NCI-H1092 treated with DMSO at 0.1 percent for 48 hours (cell line): ENCODE measurements around the gene TRPM1.

Source experiments
- DNase-seq: peaks from one replicate; lab custom pipeline; 2025; lab: John Stamatoyannopoulos, UW

TRPM1 gene

DNA sequence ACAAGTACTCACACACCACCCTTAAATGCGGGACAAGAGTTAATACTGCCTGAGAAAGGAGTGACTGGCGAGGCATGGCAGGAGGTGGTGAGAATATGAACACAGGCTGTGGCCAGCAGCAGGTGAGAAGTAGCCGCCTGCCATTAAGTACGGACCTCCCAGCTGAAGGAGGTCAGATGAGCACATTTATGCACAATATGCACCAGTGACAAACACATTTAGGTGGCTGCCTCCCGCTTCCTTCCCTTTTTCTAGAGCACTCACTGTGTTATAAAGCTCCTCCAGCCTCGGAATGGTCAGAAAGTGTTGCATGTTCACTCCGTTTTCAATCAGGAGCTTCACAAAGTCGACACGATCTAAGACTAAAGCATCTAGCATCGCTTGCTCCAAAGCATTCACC, 52.4 kb downstream of the TRPM1 start:
- no peak for DNase-seq

DNA sequence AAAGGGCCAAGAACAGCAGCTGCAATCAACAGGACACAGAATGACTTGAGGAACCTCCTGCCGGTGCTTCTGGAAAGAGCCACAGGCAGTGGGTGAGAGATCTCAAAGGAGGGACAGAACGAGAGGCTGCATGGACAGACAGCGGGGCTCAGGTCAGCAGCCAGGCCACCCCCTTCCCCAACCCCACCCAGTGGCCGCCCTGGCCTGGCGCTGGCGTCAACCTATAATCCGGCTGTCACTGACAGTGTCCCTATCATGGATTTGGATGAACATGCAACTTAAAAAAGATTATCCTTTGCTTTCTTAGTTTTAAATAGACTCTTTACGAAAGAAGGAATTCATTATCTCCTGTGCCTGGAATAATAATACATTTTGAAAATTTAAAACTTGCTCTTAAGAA, 54.1 kb downstream of the TRPM1 start:
- no peak for DNase-seq

DNA sequence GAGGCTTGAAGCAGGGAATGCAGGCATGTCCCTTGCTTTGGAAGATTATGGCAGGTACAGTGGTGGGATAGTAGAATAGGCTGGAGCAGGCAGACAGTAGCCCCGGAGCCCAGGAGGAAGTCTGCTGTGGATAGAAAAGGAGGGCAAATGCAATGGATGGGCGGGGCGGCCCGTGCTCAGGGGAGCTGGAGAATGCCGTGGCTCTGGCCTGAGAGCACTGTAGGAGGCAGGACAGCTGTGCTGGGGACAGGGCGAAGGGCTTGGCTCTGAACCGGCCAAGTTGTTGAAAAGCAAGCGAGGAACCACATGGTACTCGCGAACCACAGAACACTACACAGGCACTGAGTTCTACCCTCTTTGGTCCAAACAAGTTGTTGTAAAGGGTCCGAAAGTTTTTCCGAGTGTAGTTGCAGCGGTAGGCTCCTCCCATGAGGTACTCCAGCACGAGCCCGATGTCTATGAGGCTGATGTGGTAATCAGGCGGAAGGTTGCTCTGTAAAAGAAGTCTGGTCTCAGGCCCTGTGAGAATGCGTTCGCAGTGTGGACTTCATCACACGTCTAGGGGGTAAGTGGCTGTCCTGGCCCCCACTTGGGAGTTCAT, 54.7 kb downstream of the TRPM1 start:
- no peak for DNase-seq

DNA sequence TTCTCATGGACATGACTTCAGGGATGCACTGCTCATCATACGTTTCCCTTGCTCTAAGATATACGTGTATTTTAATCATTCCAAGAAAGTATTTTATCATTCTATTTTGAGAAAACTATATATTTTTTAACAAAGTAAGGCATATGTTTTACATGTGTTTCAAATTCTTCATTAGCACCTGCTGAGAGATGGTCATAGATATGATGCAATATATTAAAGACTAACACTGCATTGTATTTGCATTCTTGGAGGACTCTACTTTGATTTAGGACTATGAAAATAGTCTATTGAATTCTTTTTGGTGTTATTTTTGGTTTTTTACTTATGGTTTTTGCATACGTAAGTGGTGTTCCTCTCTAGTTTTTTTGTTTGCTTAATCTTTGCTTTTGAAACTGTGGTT, 55.9 kb downstream of the TRPM1 start:
- DNase-seq: no peak

DNA sequence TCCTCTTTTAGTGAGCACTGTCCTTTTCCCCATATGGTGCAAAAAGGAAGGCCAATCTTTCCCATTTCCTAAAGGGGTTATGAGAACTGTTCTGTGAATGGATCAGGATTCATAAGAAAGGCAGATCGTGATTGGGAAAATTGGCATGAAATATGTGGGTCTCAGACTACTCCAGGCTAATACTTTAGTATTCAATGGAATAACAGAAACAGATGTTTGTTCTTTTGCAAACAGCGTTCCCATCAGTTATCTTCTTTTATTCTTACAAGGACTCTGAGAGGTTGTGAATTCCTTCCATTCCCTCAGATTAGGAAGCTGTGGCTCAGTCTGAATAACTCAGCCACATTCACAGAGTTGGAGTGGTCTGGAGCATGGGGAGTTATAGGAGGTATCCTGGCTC, 58.8 kb downstream of the TRPM1 start:
- DNase-seq: no peak

DNA sequence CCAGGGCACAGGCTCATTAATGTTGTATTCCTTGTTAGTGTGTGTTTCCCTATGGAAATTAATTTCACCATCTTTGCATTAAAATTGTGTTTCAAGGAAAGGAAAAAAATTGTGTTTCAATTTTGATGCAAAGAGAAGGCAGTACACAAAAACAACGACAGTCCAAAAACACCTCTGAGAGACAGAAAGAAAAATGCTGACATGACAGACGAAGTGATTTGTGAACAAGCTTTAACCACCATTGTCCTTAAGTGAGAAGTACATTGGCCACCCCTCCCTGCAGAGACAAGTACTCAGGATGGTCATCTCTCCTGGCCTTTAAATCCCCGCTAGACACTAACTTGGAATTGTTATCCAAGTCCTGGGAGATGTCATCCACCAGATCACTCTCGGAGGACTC, 59.9 kb downstream of the TRPM1 start:
- DNase-seq: no peak

DNA sequence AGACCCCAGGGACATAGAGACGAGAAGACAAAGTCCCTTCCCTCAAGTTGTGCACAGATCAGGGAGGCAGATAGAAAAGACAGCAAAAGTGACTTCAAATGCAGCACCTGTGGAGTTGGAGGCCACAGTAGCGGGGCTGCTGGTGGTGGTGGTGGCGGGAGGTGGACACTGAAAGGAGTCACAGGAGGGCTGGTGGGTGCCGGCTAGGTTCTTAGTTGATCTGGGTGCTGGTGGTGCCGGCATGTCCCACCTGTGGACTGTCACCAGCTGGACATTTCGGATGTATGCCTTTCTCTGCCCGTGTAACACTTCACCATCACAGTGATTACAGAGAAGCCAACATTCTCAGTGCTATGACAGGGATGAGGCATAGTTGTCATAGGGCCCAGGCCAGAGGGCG, 60.9 kb downstream of the TRPM1 start:
- no peak for DNase-seq

DNA sequence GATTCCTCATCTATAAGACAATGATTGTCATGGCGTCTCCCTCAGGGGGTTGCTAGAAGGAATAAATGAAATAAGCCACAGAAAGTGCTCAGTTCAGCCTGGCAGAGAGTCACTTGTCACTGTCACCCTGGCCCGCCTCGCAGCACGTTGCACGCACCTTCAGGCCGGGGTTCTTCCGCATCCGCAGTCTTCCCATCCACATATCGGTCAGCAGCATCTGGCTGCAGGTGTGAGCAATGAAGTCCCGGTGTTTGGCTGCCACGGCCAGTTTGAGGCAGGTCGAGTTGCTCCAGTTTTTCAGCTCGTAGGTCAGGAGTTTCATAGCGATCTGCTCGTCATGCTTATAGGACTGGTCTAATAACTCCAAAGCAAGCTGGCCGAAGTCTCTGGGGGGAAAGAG, 61.6 kb downstream of the TRPM1 start:
- no peak for DNase-seq

DNA sequence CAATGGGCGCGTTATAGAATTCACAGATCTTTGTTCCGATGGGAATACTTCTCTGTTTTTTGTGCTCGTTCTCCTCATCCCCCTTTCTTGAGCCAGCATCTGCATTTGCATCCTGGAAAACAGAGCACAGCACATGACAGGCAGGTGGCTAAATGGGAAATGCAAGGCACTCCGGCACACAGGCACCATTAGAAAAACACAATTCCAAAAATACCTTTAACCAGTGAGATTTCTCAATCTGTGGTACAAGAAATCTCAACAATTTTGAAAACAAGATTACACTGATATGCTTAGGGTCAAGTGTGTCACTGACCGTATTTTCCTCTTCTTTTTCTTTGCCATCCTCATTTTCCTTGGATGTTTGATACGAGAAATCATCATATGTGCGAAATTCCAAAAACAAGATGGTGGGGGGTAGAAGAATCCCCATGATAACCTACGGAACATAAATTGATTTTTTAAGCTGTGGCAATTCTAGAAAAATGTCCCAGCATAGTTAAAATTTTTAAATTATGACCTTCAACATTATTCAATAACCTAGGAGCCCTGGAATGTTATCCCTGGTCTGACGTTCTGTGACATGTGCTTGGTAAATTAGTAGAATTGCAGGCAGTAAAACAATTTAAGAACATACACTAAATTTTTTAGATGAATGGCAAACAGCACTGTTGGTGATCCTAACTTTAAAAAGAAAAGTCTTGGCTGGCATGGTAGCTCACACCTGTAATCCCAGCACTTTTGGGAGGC, 63.6 kb downstream of the TRPM1 start:
- DNase-seq: no peak

DNA sequence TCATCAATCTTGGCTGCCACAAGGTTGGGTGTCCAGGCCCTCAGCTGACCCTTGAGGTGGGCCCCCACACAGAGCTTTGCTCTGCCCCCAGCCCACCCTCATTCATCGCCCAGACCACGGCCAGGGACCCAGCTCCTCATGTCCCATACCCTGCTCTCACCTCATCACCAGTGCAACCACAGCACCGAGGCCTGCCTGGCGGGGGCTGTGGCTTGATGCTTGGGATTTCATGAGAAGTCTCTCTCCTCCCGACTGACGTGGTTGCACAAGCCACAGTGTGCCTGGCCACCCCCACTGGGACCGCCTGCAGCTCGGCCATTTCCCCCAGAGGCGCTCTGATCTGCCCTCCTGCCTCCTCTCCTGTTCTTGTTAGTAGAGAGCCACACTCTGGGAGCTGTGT, 64.7 kb downstream of the TRPM1 start:
- no peak for DNase-seq

DNA sequence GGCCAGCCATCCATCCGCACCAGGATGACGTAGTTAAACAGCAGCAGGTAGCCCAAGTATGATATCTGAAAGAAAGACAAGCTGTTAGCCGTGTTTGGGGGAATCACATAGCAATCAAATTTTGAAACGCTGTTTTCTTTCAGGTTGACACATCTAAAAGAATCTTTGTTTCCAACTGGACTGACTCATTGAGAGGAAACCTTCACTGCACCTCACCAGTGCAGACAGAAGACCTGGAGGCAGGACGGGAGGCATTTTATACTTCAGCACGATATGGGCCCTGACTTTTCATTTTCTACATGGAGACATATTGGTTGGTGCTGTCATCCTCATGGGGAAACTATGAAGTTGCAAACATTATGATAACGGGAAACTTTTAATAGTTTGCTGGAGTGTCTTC, 65.9 kb downstream of the TRPM1 start:
- DNase-seq: no peak

DNA sequence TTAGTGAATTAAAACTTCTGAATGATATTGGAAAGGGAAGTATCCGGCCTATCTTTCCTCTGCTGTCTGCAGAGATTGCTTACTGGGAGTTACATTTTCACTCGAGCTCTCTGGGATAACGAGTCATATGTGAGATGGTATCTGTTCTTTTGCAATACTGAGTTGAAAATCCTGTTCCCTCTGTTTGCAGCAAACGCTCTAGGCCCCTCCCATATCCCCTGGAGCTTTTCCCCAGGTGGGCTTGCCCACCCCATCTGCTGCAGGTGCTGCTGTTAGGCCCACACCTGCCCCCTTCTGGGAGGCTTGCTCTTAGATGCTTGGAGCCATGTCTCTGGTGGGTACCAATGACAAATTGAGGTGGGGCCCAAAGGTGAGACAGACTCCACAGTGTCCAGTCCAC, 67.4 kb downstream of the TRPM1 start:
- DNase-seq: no peak

DNA sequence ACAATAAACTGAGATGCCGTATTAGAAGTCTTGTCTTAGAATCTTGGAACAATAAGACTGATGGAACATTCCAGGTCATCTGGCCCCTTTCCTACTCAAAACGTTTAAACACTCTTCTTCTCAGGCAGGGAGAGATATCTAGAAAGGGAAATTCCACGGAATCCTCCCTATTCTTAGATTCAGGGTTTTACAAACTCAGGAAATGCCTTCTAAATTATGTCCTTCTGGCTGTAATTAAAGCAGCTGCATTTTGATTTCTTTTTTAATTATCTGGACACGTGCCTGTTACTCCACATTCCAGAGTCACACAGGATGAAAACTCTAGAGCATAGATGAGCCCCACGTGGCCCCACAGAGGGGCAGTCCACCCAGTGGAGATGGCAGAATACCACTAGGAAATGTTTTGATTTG, 68.6 kb downstream of the TRPM1 start:
- DNase-seq: no peak

DNA sequence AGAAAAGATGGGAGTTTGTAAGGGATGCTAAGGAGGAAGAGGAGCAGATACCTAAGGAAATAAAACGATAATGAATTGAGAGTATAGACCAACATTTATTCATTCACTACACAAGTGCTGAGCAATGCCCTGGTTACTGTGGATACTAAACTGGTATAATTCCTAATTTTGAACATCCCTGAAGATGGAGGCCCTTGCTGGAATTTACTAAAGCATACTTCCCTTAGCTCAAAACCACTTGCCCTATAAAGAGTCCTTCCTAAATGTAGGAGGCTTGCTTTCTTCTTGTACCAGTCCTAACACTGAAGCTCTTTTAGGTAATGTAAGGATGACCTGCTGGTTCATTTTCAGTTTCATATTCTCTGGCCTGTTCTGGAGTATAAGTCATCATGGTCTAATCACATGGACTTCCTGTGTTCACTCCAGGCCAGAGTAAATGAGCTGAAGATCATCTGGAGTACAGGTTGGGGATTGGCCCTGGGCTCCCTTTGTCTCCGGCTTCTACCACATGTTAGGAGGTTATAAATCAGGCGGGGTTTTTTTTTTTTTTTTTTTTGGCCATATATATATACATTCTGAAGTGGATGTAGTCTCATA, 70.0 kb downstream of the TRPM1 start:
- DNase-seq: no peak

DNA sequence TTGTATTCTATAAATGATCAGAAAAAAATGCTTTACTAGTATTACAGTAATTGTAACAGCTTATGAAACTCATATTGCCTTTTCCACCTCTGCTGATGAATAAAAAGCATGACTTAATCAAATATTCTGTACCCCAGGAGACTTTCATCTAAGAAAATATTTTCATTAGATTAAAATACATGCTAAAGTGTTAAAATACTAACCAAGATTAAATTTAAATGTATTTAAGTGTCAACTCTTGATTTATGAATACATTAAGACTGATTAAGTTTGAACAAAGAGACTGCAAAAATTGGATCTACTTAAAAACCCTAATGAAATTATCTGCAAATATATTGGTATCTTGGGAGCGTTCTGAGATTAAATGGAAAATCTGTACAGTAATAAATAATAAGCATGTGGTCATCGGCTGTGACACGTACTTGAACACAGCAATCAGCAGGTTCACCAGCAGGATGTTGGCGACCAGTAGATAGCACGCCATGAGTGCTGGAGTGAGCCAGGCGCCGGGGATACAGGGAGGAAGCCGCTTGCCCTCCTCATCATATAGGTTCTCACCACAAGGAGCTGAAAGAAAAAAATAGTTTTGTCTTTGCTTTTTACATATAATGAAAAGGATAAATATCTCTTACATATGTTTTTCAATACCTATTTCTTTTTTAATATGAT, 73.5 kb downstream of the TRPM1 start:
- no peak for DNase-seq

DNA sequence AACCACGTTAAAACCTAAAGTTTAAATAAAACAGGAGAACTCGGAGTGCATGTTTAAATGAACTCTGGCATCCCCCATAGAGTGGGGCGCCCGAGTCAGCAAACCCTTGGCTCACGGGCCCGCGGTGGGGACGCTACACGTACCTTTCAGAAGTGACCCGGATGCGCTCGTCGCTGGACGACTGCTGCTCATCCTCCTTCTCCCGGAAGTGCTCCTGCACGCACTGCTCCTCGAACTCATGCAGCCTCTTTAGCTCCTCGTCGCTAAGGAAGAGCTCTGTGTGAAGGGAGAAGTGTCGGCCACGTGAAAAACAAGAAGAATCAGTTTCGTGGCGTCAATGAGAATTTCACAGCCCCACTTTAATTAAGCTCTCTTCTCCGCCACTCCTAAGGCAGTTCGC, 75.5 kb downstream of the TRPM1 start:
- no peak for DNase-seq

DNA sequence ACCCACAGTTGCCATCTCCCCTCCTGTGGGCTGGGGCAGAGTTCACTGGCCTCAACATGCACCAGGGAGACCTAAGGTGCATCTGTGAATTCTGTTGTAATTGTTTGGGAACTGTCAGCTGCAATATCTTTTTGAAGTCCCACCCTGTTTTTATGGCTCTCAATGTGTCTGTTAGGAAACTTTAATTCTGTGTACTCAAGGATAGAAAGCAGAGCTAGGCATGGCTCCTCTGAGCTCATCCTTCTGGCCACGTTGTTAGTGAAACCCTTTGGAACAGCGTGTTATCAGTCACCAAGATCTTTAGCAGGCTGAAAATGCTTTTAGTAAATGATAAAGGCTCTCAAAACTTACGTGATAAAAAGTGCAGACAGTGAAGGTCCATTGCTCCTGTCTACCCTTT, 76.5 kb downstream of the TRPM1 start:
- no peak for DNase-seq

DNA sequence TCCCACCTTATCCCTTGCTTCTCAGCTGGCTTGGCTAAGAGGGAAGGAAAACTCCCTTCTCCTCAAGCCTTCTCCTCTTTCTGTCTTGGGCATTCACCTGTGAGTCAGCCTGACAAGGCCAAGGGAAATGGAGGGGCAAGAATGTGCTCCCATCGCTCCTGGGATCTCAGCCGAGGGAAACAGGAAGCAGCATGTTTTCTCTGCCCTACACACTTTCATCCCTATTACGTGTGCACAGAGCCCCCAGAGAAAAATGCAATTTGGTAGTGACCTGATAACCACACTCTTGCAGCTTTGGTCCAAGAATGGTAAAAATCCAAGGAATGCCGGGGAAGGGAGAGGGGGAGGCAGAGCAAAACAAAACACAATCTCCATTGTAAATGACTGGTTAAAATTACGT, 77.2 kb downstream of the TRPM1 start:
- DNase-seq: no peak

DNA sequence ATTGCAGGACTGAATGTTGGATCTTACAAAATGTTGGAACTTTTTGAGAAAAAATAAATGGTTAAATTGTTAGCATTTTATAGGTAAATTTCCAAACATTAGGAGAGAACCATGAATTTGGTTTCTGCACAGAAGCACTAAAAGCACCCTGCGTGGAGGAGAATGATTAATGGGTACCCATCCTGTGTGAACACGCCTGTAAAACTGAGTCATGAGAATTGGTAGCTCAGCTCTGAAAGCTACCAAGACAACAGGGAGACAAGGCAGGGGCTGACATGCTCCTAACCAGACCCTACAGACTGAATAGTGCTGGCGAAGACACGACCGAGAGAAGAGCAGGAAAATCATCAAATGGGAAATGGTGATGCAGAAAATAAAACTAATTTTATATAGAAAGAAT, 77.7 kb downstream of the TRPM1 start:
- DNase-seq: no peak

DNA sequence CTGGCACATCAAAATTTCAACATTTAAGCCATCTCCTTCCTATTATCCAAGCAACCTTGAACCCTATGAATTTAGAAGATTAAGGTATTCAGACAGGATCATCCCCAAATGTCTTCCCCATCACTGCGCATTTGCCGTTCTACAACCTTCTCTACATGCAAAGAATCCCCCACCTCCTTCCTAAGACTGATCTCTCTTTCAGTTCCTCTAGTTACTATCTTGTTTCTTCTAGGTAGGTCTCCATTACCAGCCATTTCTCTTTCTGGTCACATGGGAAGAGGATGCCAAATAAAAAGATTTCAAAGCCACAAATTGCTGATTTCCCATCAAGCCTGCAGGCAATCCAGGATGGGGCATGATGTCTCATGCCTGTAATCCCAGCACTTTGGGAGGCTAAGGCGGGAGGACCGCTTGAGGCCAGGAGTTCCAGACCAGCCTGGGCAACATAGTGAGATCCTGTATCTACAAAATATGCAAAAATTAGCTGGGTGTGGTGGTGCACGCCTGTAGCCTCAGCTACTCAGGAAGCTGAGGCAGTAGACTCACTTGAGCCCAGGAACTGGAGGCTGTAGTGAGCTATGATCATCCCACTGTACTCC, 80.4 kb downstream of the TRPM1 start:
- no peak for DNase-seq

DNA sequence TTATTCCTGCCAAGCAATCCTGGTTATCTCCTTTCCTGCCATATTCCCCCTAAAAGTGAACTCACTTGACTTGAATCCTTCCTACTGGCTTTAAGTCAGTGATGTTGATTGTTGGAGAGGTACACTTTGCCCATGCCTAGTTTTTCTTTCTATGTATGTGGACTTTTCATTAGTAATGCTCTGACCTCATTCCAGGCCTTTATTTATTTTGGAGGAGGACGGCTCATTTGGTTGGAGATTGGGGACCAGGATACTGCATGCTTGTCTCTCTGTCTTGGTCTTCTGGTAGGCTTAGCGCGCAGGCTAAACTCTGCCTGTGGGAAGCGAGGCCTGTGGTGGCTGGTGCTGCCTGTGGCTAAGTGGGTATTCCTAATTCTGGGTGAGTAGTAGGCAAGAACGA, 81.0 kb downstream of the TRPM1 start:
- no peak for DNase-seq

DNA sequence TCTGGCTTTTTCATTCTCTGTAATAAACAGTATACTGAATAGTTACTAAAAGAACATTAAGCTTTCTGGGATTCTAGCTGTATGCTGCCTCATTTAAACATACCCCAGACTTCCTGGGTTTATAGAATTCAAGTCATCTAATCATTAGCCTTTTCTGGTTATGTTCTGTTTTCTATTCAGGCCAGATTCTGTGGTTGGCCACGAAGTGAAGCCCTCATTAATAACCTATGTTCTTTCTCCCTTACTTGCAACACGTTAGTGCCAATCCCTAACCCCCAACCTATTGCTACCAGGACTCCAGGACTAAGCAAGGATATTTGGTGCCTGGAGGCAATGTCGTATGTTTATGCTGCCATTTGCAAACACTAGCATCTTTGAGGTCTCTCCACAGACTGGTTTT, 81.5 kb downstream of the TRPM1 start:
- DNase-seq: no peak

DNA sequence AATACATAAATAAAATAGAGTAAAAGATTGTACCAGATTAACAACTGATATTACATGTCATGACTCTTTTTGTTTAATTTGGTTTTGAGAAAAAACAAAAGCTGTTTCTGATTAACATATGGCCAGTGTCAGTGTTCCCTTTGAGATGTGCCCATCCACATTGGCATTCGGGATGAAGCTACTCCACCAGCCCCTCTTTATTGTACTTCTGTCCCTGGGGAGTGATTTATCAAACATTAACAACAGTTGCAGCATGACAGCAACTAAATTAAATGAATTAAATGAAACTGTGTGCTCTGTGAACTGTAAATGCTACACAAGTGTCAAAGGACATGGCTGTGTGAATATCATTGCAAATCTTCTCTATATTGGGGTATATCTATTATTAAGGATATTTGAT, 84.2 kb downstream of the TRPM1 start:
- DNase-seq: no peak
